NCI-H2029 (cell line): ENCODE data around the gene PHF23.

Experiments used
- DNase-seq: peaks from one replicate; lab custom pipeline; 2025; lab: John Stamatoyannopoulos, UW

PHF23 gene

GRCh38 chr17:7219812-7220592 lies 19.3 kb downstream of the PHF23 start, which contains the start of the genes ACADVL and DLG4:
ACADVL (plus strand) TSS chr17:7219938; CDS start chr17:7219985, 47 bp downstream.
DLG4 (minus strand) TSS chr17:7219836.
- no peak for DNase-seq

- no peak for DNase-seq
These were observed 19.9 kb downstream of the PHF23 start for GRCh38 chr17:7219229-7219811.

GRCh38 chr17:7218758-7219157 lies 20.5 kb downstream of the PHF23 start:
- no peak for DNase-seq

GRCh38 chr17:7218166-7218565 lies 21.1 kb downstream of the PHF23 start:
- DNase-seq: no peak

- DNase-seq: peak; percentile 25
These were observed 21.9 kb downstream of the PHF23 start for GRCh38 chr17:7217113-7217987.

GRCh38 chr17:7216242-7217112 lies 22.8 kb downstream of the PHF23 start:
- no peak for DNase-seq

- DNase-seq: no peak
These were observed 23.5 kb downstream of the PHF23 start for GRCh38 chr17:7215652-7216180.

GRCh38 chr17:7215136-7215638 lies 24.1 kb downstream of the PHF23 start:
- DNase-seq: peak; percentile 34

GRCh38 chr17:7214300-7215135 lies 24.7 kb downstream of the PHF23 start:
- peak; percentile 85 for DNase-seq

GRCh38 chr17:7213895-7214299 lies 25.4 kb downstream of the PHF23 start:
- DNase-seq: peak; percentile 74

GRCh38 chr17:7211491-7212273 lies 27.6 kb downstream of the PHF23 start:
- DNase-seq: no peak

- no peak for DNase-seq
These were observed 30.4 kb downstream of the PHF23 start for GRCh38 chr17:7208754-7209460.

GRCh38 chr17:7208027-7208571 lies 31.2 kb downstream of the PHF23 start:
- no peak for DNase-seq

GRCh38 chr17:7207120-7208001 lies 31.9 kb downstream of the PHF23 start:
- no peak for DNase-seq

- no peak for DNase-seq
These were observed 33.7 kb downstream of the PHF23 start for GRCh38 chr17:7205561-7205960.

GRCh38 chr17:7204828-7205461 lies 34.3 kb downstream of the PHF23 start:
- DNase-seq: peak; percentile 30

GRCh38 chr17:7204336-7204735 lies 34.9 kb downstream of the PHF23 start:
- no peak for DNase-seq
